Endothelial cell of umbilical vein (primary cell): ENCODE results near the gene KIAA2012. TPM values are rescaled to one million over a fixed set of nuclear protein-coding genes. Genes with fewer than 3 reads are reported as not detected.

Experiments used
- BruUV-seq: library from RNA; stranded (reverse); fragments of 400-500 nt; replicated peaks from 2 replicates; lab custom pipeline; 2021; lab: Mats Ljungman, UMichigan
- CTCF ChIA-PET: fragments of 300-600, 350-600 bp; sonication (Branson Sonifier 250); formaldehyde crosslinking; loops from one replicate; lab custom pipeline; 2021; ENCODE audit warnings: antibody characterized with exemption, inconsistent platforms; lab: Charles Lee
- POLR2A ChIA-PET: fragments of 300-600, 350-600 bp; sonication (Branson Sonifier 250); formaldehyde crosslinking; loops from one replicate; lab custom pipeline; 2021; ENCODE audit warnings: antibody characterized with exemption, inconsistent platforms; lab: Charles Lee
- DNase-seq: peaks from one replicate; pipeline ENCODE4 v3.0.0-alpha.2; 2011; ENCODE audit warnings: low read depth, low spot score
- FAIRE-seq: peaks from 2 replicates; lab custom pipeline; 2011; peaks lifted over from hg19 to GRCh38; lab: Jason Lieb, UNC
- H2AFZ ChIP-seq: 2 replicates; pipeline ENCODE4 v1.6.0; 2012; ENCODE audit warnings: low read depth, low read length, control low read depth, inconsistent platforms
- H3K27ac ChIP-seq: 2 replicates; pipeline ENCODE4 v1.5.1; 2011; ENCODE audit warnings: low read depth, mild to moderate bottlenecking, control low read depth, low read length, moderate library complexity; ENCODE audit not compliant: insufficient read depth
- H3K27me3 ChIP-seq, 2 experiments: 2 replicates each; pipeline versions ENCODE4 v1.6.0 to v1.6.1; 2011; ENCODE audit warnings: low read length in 2 of 2, mixed read lengths in 1 of 2; ENCODE audit not compliant: control insufficient read depth in 2 of 2, insufficient read depth in 2 of 2
- H3K36me3 ChIP-seq, 2 experiments: 2 replicates in 1 of 2; 3 replicates in 1 of 2; pipeline ENCODE4 v1.5.1; 2011; ENCODE audit warnings: low read length in 2 of 2, mild to moderate bottlenecking in 1 of 2, moderate library complexity in 1 of 2; ENCODE audit not compliant: control insufficient read depth in 2 of 2, insufficient read depth in 2 of 2; ENCODE audit errors: extremely low read depth in 1 of 2
- H3K4me1 ChIP-seq: 3 replicates; pipeline ENCODE4 v1.5.1; 2011; ENCODE audit warnings: mild to moderate bottlenecking, low read length; ENCODE audit not compliant: control insufficient read depth, insufficient read depth; ENCODE audit errors: extremely low read depth
- H3K4me2 ChIP-seq: 2 replicates; pipeline ENCODE4 v1.6.1; 2011; ENCODE audit warnings: low read length, control low read depth, mixed read lengths; ENCODE audit not compliant: insufficient read depth
- H3K4me3 ChIP-seq, 3 experiments: fragments of 200-600 bp in 1 of 3; sonication (generic), shearing (Covaris generic) in 1 of 3; replicated peaks in 1 of 3; 2 replicates each; pipeline ENCODE4 v1.5.1; 2011 to 2016; ENCODE audit warnings: control low read depth in 3 of 3, low read length in 3 of 3, mild to moderate bottlenecking in 2 of 3, inconsistent platforms in 1 of 3, low read depth in 1 of 3, moderate library complexity in 1 of 3; ENCODE audit not compliant: insufficient read depth in 1 of 3
- H3K79me2 ChIP-seq: 2 replicates; pipeline ENCODE4 v1.6.0; 2012; ENCODE audit warnings: low read length, inconsistent platforms; ENCODE audit not compliant: control insufficient read depth, insufficient read depth
- H3K9ac ChIP-seq: replicated peaks from 2 replicates; pipeline ENCODE3; 2011; ENCODE audit warnings: low read length, control low read depth; ENCODE audit not compliant: insufficient read depth; ENCODE audit errors: extremely low read depth
- H3K9me1 ChIP-seq: replicated peaks from 3 replicates; pipeline ENCODE4 v1.6.0; 2011; ENCODE audit warnings: mild to moderate bottlenecking, low read length; ENCODE audit not compliant: control insufficient read depth, insufficient read depth; ENCODE audit errors: extremely low read depth
- H3K9me3 ChIP-seq: replicated peaks from 2 replicates; pipeline ENCODE4 v1.5.1; 2012; ENCODE audit warnings: low read length, inconsistent platforms; ENCODE audit not compliant: control insufficient read depth, insufficient read depth
- H4K20me1 ChIP-seq: replicated peaks from 2 replicates; pipeline ENCODE3; 2011; ENCODE audit warnings: mild to moderate bottlenecking, low read length; ENCODE audit not compliant: control insufficient read depth, insufficient read depth; ENCODE audit errors: extremely low read depth
- CTCF ChIP-seq, 2 donors: IDR thresholded peaks; 1 replicate in 1 of 2; 2 replicates in 1 of 2; pipeline ENCODE4 v1.5.1; 2011; ENCODE audit warnings: low read length in 2 of 2, mild to moderate bottlenecking in 2 of 2, moderate library complexity in 2 of 2, control low read depth in 1 of 2, inconsistent platforms in 1 of 2, low read depth in 1 of 2; ENCODE audit not compliant: insufficient read depth in 1 of 2; ENCODE audit errors: extremely low read depth in 1 of 2
- EZH2 ChIP-seq: IDR thresholded peaks from 2 replicates; pipeline ENCODE4 v1.6.1; 2012; ENCODE audit warnings: borderline replicate concordance, low read depth, mild to moderate bottlenecking, moderate library complexity, low read length, inconsistent platforms; ENCODE audit not compliant: severe bottlenecking
- FOS ChIP-seq: IDR thresholded peaks from 2 replicates; pipeline ENCODE4 v1.6.1; 2011; ENCODE audit warnings: mild to moderate bottlenecking, low read length, moderate library complexity, borderline replicate concordance; ENCODE audit not compliant: insufficient read depth
- GATA2 ChIP-seq: IDR thresholded peaks from 2 replicates; pipeline ENCODE4 v1.7.0; 2011; ENCODE audit warnings: low read depth, mild to moderate bottlenecking, moderate library complexity, mixed read lengths, low read length; ENCODE audit not compliant: insufficient read length, insufficient read depth
- JUN ChIP-seq: IDR thresholded peaks from 2 replicates; pipeline ENCODE4 v1.6.1; 2011; ENCODE audit warnings: borderline replicate concordance, low read depth; ENCODE audit not compliant: insufficient read length, insufficient read depth
- MAX ChIP-seq: IDR thresholded peaks from 2 replicates; pipeline ENCODE4 v1.6.1; 2011; ENCODE audit not compliant: insufficient read depth, insufficient read length
- MYC ChIP-seq: IDR thresholded peaks from one replicate; pipeline ENCODE4 v1.6.1; 2011; ENCODE audit warnings: mild to moderate bottlenecking, low read depth, low read length
- POLR2A ChIP-seq: IDR thresholded peaks from 2 replicates; pipeline ENCODE4 v1.6.1; 2012; ENCODE audit warnings: low read depth, mild to moderate bottlenecking, control low read depth, low read length
- POLR2AphosphoS5 ChIP-seq: IDR thresholded peaks from 2 replicates; pipeline ENCODE4 v1.6.1; 2012; ENCODE audit warnings: low read depth, mild to moderate bottlenecking, control low read depth, low read length, moderate library complexity; ENCODE audit not compliant: insufficient read depth
- dilution Hi-C: fragments of 300-500 bp; cut with MboI; formaldehyde crosslinking; loops from one replicate; pipeline ENCODE4 v1.15.0; 2019; ENCODE audit warnings: low sequenced_read_pairs; ENCODE audit not compliant: extremely low pct_ligation_motif_present
- intact Hi-C: fragments of 100-400 bp; cut with micrococcal nuclease; formaldehyde crosslinking; loops from one replicate; pipeline ENCODE4 v1.10.0; 2022
- polyA plus RNA-seq, 4 experiments: library from polyadenylated mRNA; depleted of rRNA in 3 of 4; stranded (reverse) in 3 of 4; unstranded in 1 of 4; fragments of >200 nt; gene quantifications; 2 replicates each; pipeline versions ENCODE4 v1.2.1 to v1.2.3, GENCODE V29; 2011 to 2012; ENCODE audit warnings: missing spikeins in 1 of 4
- total RNA-seq: library from RNA; stranded (reverse); gene quantifications from 2 replicates; pipeline ENCODE4 v1.2.3, GENCODE V29; 2021

The KIAA2012 gene
- total and polyA plus RNA-seq, 2 donors (not counting 3 experiments of a cell fraction or from before 2014, with no cell fraction given): not detected

- Histone ChIP-seq H3K4me2 (no peak overlapping the region), H3K4me1 (no peaks in the 10 kb centered on the region), H3K9me3 (no peaks in the 10 kb centered on the region), H3K79me2 (no peaks in the 10 kb centered on the region), H3K27me3 (peaks cover 22 to 26% of the 10 kb centered on the region in 2 experiments), H3K9me1 (no peaks in the 10 kb centered on the region), H2AFZ (no peak overlapping the region), H3K27ac (no peak overlapping the region), H4K20me1 (no peaks in the 10 kb centered on the region), H3K9ac (no peak overlapping the region), H3K36me3 (no peaks in the 10 kb centered on the region), H3K4me3 (no peak overlapping the region)
- intact Hi-C loops (no loop called here), dilution Hi-C loops (no loop called here)
- ChIA-PET POLR2A (no interaction called here), CTCF (no interaction called here)
- DNase-seq (no peak), FAIRE-seq (no peak)
- TF ChIP-seq MYC: no peak
- no peak for TF ChIP-seq JUN
- TF ChIP-seq EZH2: no peak
- TF ChIP-seq FOS: no peak
- TF ChIP-seq CTCF (IDR thresholded peaks at IDR 0.05; ENCODE audit: extremely low read depth in 1 of 2, insufficient read depth in 1 of 2, low read depth in 1 of 2, low read length in 2 of 2): no peak
- TF ChIP-seq POLR2A: no peak
- no peak for TF ChIP-seq POLR2AphosphoS5
- no peak for TF ChIP-seq GATA2
- no peak for TF ChIP-seq MAX
- no TSS peak for BruUV-seq
Measured at GRCh38 chr2:202147775-202148174, 74.7 kb downstream of the KIAA2012 start.
